ENCODE data around the gene RAP1GAP. TPM values are rescaled to one million over a fixed set of nuclear protein-coding genes. Genes with fewer than 3 reads are reported as not detected.

Gene RAP1GAP
- total and polyA plus RNA-seq, 9 of the 15 experiments (the other 6 are each of a cell fraction or from before 2014, with no cell fraction given): 0.29 to 30.2 (median 19.2) TPM

DNA sequence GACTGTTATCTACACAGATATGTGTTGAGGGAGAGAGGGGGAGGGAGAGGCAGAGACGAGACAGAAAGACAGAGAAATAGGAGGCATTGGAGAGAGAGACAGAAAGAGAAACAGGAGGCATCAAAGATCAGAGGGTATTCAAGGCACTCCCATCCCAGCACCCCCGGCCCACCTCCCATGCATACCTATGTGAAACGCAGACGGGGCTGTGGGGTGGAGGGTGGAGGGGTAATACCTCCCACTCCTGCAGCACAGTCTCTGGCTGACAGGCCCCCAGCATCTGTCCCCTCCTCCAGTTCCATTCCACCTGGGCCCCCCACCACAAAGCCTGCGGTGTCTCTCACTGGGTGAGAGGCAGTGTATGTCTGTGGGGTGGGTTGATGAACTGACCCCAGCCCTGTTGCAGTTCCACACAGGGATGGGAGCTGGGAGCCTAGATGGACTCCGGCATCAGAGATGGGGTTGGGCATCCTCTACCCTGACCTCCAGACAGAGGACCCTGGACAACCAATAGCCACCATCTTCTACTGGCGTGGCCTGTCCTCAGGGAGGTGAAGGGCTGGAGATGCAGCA, 49.7 kb downstream of the RAP1GAP start (continued):
- TF ChIP-seq BRCA1 (IDR thresholded peaks at IDR 0.05) (no peak), BRCA1 (CRISPR knock-in tag; IDR thresholded peaks at IDR 0.05) (no peak), TEAD1 (CRISPR knock-in tag; IDR thresholded peaks at IDR 0.05) (0 out of 4 replicates have a peak, but pooled peaks of 1 of the 2 experiments have one; percentile 1), RBM15 (IDR thresholded peaks at IDR 0.05; ENCODE audit: insufficient read depth, low read length) (no peak), NFIC (IDR thresholded peaks at IDR 0.05) (no peak; the same call in 1 of the 2 replicates), SMARCE1 (IDR thresholded peaks at IDR 0.05) (0 out of 2 replicates have a peak, but pooled peaks have one; percentile 55), KLF16 (IDR thresholded peaks at IDR 0.05) (0 out of 2 replicates have a peak, but pooled peaks have one; percentile 20), EP300 (IDR thresholded peaks at IDR 0.05; ENCODE audit: low read length) (0 out of 2 replicates have a peak, but pooled peaks have one; percentile 35), CBX3 (IDR thresholded peaks at IDR 0.05; ENCODE audit: borderline replicate concordance in 1 of 2, low read length in 2 of 2) (0 out of 3 replicates have a peak, but pooled peaks of 1 of the 2 experiments have one; percentile 1)
- TF ChIP-seq, protein P1, sequence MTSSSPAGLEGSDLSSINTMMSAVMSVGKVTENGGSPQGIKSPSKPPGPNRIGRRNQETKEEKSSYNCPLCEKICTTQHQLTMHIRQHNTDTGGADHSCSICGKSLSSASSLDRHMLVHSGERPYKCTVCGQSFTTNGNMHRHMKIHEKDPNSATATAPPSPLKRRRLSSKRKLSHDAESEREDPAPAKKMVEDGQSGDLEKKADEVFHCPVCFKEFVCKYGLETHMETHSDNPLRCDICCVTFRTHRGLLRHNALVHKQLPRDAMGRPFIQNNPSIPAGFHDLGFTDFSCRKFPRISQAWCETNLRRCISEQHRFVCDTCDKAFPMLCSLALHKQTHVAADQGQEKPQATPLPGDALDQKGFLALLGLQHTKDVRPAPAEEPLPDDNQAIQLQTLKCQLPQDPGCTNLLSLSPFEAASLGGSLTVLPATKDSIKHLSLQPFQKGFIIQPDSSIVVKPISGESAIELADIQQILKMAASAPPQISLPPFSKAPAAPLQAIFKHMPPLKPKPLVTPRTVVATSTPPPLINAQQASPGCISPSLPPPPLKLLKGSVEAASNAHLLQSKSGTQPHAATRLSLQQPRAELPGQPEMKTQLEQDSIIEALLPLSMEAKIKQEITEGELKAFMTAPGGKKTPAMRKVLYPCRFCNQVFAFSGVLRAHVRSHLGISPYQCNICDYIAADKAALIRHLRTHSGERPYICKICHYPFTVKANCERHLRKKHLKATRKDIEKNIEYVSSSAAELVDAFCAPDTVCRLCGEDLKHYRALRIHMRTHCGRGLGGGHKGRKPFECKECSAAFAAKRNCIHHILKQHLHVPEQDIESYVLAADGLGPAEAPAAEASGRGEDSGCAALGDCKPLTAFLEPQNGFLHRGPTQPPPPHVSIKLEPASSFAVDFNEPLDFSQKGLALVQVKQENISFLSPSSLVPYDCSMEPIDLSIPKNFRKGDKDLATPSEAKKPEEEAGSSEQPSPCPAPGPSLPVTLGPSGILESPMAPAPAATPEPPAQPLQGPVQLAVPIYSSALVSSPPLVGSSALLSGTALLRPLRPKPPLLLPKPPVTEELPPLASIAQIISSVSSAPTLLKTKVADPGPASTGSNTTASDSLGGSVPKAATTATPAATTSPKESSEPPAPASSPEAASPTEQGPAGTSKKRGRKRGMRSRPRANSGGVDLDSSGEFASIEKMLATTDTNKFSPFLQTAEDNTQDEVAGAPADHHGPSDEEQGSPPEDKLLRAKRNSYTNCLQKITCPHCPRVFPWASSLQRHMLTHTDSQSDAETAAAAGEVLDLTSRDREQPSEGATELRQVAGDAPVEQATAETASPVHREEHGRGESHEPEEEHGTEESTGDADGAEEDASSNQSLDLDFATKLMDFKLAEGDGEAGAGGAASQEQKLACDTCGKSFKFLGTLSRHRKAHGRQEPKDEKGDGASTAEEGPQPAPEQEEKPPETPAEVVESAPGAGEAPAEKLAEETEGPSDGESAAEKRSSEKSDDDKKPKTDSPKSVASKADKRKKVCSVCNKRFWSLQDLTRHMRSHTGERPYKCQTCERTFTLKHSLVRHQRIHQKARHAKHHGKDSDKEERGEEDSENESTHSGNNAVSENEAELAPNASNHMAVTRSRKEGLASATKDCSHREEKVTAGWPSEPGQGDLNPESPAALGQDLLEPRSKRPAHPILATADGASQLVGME (CRISPR knock-in tag; IDR thresholded peaks at IDR 0.05): no peak
- TF ChIP-seq, protein P2, sequence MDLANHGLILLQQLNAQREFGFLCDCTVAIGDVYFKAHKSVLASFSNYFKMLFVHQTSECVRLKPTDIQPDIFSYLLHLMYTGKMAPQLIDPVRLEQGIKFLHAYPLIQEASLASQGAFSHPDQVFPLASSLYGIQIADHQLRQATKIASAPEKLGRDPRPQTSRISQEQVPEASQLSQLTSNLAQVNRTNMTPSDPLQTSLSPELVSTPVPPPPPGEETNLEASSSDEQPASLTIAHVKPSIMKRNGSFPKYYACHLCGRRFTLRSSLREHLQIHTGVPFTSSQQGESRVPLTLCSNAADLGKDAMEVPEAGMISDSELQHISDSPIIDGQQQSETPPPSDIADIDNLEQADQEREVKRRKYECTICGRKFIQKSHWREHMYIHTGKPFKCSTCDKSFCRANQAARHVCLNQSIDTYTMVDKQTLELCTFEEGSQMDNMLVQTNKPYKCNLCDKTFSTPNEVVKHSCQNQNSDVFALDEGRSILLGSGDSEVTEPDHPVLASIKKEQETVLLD (IDR thresholded peaks at IDR 0.05): peak; percentile 65; the same call in 1 of the 2 replicates
- TF ChIP-seq, protein P3, sequence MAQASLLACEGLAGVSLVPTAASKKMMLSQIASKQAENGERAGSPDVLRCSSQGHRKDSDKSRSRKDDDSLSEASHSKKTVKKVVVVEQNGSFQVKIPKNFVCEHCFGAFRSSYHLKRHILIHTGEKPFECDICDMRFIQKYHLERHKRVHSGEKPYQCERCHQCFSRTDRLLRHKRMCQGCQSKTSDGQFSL (CRISPR knock-in tag; IDR thresholded peaks at IDR 0.05): peak; percentile 80
- TF ChIP-seq, protein P3 (tag; IDR thresholded peaks at IDR 0.05): peak in 1 of 2 experiments; percentile 95; a peak in 1 of 4 replicates
- TF ChIP-seq, protein P4, sequence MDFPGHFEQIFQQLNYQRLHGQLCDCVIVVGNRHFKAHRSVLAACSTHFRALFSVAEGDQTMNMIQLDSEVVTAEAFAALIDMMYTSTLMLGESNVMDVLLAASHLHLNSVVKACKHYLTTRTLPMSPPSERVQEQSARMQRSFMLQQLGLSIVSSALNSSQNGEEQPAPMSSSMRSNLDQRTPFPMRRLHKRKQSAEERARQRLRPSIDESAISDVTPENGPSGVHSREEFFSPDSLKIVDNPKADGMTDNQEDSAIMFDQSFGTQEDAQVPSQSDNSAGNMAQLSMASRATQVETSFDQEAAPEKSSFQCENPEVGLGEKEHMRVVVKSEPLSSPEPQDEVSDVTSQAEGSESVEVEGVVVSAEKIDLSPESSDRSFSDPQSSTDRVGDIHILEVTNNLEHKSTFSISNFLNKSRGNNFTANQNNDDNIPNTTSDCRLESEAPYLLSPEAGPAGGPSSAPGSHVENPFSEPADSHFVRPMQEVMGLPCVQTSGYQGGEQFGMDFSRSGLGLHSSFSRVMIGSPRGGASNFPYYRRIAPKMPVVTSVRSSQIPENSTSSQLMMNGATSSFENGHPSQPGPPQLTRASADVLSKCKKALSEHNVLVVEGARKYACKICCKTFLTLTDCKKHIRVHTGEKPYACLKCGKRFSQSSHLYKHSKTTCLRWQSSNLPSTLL (IDR thresholded peaks at IDR 0.05): peak; percentile 14; the same call in 1 of the 2 replicates
- TF ChIP-seq, protein P5, sequence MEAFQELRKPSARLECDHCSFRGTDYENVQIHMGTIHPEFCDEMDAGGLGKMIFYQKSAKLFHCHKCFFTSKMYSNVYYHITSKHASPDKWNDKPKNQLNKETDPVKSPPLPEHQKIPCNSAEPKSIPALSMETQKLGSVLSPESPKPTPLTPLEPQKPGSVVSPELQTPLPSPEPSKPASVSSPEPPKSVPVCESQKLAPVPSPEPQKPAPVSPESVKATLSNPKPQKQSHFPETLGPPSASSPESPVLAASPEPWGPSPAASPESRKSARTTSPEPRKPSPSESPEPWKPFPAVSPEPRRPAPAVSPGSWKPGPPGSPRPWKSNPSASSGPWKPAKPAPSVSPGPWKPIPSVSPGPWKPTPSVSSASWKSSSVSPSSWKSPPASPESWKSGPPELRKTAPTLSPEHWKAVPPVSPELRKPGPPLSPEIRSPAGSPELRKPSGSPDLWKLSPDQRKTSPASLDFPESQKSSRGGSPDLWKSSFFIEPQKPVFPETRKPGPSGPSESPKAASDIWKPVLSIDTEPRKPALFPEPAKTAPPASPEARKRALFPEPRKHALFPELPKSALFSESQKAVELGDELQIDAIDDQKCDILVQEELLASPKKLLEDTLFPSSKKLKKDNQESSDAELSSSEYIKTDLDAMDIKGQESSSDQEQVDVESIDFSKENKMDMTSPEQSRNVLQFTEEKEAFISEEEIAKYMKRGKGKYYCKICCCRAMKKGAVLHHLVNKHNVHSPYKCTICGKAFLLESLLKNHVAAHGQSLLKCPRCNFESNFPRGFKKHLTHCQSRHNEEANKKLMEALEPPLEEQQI (IDR thresholded peaks at IDR 0.05): no peak

Data from K562 (cell line).